GM18858 (cell line): ENCODE measurements around the gene KDR.

Source experiments
- ATAC-seq: cut with Tn5 transposase; IDR thresholded peaks from one replicate; pipeline ENCODE4 v1.9.1; 2021; ENCODE audit not compliant: unreplicated experiment

KDR gene

DNA sequence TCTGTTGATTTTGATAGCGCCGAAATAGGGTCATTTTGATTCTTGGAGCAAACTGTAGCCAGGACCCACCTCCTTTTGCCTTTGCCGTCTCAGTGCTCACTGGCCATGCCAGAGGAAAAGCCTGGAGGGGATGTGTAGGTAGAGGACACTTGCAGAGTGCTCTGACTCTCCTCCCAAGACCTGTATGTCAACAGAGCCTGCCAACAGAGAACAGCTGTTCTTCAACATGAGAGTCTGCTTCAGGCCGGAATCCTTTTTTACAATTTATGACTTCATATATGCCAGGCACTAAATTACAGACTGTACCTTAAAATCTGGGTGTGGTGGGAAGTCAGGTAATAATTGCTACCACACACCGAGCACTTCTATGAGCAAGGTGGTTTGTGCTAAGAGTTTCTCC, 94.2 kb downstream of the KDR start:
- ATAC-seq: no peak

DNA sequence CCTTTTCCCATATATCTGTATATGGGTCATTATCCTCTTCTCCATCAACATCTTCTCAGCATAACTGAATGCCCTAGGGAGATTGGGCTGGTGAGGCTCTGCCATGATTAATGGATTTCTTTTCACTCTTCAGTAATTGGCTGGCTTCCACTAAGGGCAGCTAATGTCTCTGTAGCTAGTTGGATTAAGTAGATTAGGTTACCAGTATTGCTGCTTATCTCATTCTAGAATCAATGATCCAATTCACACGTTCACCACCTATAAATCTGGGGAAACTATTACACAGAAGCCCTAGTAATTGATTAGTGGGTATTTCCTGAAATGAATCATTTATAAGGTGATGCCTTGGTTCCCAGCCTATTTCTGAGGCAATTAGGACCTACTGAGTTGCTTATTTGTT, 94.8 kb downstream of the KDR start:
- no peak for ATAC-seq

DNA sequence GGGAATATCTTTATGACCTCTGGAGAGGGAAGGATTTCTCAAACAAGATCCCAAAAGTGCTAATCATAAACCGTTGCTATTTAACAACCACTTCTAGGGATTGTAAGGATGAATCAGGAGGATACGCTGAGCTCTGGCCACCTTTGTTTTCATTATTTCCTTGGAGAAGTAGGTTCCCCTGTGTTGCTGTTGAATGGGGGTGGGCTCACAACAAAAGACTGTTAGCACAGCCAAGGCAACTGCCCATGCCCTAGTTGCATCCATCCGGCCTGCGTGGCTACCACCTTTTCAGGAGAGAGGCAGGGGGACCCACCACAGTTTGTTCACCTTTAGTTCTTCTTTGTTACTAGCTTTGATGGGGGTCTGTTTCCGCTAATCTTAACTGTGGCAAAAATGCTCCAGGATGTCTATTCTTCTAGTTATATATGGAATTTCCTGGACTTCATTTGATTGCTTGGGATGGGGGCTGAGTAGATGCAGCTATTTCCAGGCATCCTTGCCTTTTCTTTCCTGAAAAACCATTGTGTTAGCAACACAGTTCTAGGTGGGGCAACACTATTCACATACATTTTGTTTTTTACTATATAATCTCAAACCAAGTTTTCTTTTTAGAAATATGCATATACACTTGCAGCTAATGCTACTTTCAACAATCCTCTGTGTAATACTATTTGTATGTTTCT, 95.4 kb downstream of the KDR start:
- ATAC-seq: no peak

DNA sequence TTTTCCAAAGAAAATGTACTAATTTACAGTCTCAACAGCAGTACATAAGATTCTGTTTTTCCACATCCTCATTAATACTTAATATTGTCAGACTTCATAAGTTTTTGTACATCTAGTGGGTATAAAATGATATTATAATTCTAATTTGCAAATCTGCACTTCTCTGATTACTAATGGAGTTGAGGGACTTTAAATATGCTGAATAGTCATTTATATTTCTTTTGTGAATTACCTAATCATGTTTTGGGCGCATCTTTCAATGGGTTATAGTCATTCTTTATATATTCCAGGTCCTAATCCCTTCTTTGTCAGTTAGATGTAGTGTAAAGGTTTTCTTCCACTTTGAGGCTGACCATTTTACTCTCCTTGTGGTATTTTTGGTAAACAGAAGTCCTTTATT, 96.1 kb downstream of the KDR start:
- no peak for ATAC-seq
